Liver (tissue), 3 donors: ENCODE results near the gene SMIM36.

ENCODE experiments used
- FOXA1 ChIP-seq: IDR thresholded peaks from 2 replicates; pipeline ENCODE4 v1.6.1; 2016; ENCODE audit warnings: antibody characterized with exemption
- GABPA ChIP-seq, 2 donors: IDR thresholded peaks in 1 of 2; conservative IDR thresholded peaks in 1 of 2; 2 replicates each; pipeline ENCODE4 v1.6.1; 2016; ENCODE audit warnings: antibody characterized with exemption in 2 of 2, mild to moderate bottlenecking in 1 of 2, moderate library complexity in 1 of 2
- HNF4G ChIP-seq: IDR thresholded peaks from 2 replicates; pipeline ENCODE4 v1.6.1; 2016; ENCODE audit warnings: antibody characterized with exemption
- RAD21 ChIP-seq, 2 donors: IDR thresholded peaks; 2 replicates each; pipeline ENCODE4 v1.6.1; 2016; ENCODE audit warnings: antibody characterized with exemption in 2 of 2, mild to moderate bottlenecking in 2 of 2
- SP1 ChIP-seq: IDR thresholded peaks from 2 replicates; pipeline ENCODE4 v1.6.1; 2018; ENCODE audit warnings: antibody characterized with exemption, mild to moderate bottlenecking
- TAF1 ChIP-seq: conservative IDR thresholded peaks from 2 replicates; pipeline ENCODE4 v1.6.1; 2016; ENCODE audit warnings: antibody characterized with exemption, mild to moderate bottlenecking
- YY1 ChIP-seq: IDR thresholded peaks from 2 replicates; pipeline ENCODE4 v1.6.1; 2016; ENCODE audit warnings: antibody characterized with exemption, mild to moderate bottlenecking
- TF ChIP-seq, protein P1 (sequence below): IDR thresholded peaks from 2 replicates; pipeline ENCODE4 v1.6.1; 2016; ENCODE audit warnings: antibody characterized with exemption
- TF ChIP-seq, protein P2 (sequence below): fragments of 150-350 bp; IDR thresholded peaks from 2 replicates; pipeline ENCODE4 v1.5.1; 2017; ENCODE audit warnings: improper control_type of control experiment, low read depth, low read length; ENCODE audit not compliant: missing input control
- TF ChIP-seq, protein P3 (sequence below): IDR thresholded peaks from 2 replicates; pipeline ENCODE4 v1.6.1; 2016; ENCODE audit warnings: antibody characterized with exemption, mild to moderate bottlenecking
- donor health status: healthy.
- donor health status: healthy.

DNA sequence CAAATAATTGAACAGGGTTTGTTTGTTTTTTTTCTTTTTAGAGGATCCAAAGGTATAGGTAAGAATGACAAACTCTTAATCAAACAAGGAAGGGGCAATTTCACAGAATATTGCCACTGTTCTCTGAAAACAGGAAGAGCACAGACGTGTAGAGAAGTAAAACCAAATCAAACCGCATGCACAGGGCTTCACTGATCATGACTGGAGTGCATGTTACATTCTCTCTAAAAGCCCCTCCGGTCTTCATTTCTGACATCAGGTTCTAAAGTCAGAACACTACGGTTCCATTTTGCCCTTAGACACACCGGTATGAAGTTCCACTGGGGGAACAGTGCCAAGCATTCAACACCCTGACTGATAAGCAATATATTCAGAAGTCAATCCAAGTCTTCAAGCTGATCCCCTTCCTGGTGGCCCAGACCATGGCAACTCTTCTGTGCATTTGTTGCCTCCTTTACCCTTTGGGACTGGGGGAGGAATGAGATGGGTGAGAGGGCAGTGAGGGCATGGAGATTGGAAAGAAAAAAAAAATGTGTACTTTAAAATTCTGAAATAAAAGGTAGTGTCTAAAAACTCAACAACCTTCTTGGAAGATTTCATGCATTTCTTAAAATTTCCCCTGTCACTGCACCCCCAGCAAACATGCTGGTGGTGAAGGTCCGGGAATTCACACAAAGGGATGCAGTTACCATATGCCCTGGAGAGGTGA is 91.0 kb downstream of the SMIM36 start:
- TF ChIP-seq, protein P1, sequence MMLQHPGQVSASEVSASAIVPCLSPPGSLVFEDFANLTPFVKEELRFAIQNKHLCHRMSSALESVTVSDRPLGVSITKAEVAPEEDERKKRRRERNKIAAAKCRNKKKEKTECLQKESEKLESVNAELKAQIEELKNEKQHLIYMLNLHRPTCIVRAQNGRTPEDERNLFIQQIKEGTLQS: no peak
- TF ChIP-seq, protein P2, sequence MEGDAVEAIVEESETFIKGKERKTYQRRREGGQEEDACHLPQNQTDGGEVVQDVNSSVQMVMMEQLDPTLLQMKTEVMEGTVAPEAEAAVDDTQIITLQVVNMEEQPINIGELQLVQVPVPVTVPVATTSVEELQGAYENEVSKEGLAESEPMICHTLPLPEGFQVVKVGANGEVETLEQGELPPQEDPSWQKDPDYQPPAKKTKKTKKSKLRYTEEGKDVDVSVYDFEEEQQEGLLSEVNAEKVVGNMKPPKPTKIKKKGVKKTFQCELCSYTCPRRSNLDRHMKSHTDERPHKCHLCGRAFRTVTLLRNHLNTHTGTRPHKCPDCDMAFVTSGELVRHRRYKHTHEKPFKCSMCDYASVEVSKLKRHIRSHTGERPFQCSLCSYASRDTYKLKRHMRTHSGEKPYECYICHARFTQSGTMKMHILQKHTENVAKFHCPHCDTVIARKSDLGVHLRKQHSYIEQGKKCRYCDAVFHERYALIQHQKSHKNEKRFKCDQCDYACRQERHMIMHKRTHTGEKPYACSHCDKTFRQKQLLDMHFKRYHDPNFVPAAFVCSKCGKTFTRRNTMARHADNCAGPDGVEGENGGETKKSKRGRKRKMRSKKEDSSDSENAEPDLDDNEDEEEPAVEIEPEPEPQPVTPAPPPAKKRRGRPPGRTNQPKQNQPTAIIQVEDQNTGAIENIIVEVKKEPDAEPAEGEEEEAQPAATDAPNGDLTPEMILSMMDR: no peak
- TF ChIP-seq SP1: peak; percentile 10
- TF ChIP-seq, protein P3, sequence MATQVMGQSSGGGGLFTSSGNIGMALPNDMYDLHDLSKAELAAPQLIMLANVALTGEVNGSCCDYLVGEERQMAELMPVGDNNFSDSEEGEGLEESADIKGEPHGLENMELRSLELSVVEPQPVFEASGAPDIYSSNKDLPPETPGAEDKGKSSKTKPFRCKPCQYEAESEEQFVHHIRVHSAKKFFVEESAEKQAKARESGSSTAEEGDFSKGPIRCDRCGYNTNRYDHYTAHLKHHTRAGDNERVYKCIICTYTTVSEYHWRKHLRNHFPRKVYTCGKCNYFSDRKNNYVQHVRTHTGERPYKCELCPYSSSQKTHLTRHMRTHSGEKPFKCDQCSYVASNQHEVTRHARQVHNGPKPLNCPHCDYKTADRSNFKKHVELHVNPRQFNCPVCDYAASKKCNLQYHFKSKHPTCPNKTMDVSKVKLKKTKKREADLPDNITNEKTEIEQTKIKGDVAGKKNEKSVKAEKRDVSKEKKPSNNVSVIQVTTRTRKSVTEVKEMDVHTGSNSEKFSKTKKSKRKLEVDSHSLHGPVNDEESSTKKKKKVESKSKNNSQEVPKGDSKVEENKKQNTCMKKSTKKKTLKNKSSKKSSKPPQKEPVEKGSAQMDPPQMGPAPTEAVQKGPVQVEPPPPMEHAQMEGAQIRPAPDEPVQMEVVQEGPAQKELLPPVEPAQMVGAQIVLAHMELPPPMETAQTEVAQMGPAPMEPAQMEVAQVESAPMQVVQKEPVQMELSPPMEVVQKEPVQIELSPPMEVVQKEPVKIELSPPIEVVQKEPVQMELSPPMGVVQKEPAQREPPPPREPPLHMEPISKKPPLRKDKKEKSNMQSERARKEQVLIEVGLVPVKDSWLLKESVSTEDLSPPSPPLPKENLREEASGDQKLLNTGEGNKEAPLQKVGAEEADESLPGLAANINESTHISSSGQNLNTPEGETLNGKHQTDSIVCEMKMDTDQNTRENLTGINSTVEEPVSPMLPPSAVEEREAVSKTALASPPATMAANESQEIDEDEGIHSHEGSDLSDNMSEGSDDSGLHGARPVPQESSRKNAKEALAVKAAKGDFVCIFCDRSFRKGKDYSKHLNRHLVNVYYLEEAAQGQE: no peak
- TF ChIP-seq YY1: no peak
- TF ChIP-seq FOXA1: no peak
- no peak for TF ChIP-seq GABPA (IDR thresholded peaks at IDR 0.05 in 1 of 2, conservative IDR thresholded peaks at IDR 0.05 in 1 of 2)
- TF ChIP-seq HNF4G: no peak
- TF ChIP-seq RAD21 (IDR thresholded peaks at IDR 0.05): no peak
- TF ChIP-seq TAF1: no peak
